HepG2 (cell line): Measurements from ENCODE around the gene ADGRV1. TPM values are rescaled to one million over a fixed set of nuclear protein-coding genes. Genes with fewer than 3 reads are reported as not detected.

Experiments
- ATAC-seq: fragments of 200-7000 bp; cut with Tn5 transposase; 3 replicates; pipeline ENCODE4 v1.9.1; 2020; ENCODE audit warnings: mild to moderate bottlenecking, moderate library complexity
- BruUV-seq: library from RNA; stranded (reverse); fragments of 400-500 nt; replicated peaks from 2 replicates; lab custom pipeline; 2021; lab: Mats Ljungman, UMichigan
- CTCF ChIA-PET: fragments of 300-600 bp; formaldehyde crosslinking; extraction: SDS; loops from one replicate; lab custom pipeline; 2021; ENCODE audit warnings: low total read pairs, inconsistent platforms, low intra/inter-chr PET ratio; lab: Yijun Ruan, JAX
- POLR2A ChIA-PET: fragments of 350-600 bp; sonication (Branson Sonifier 250); formaldehyde crosslinking; loops from one replicate; lab custom pipeline; 2020; ENCODE audit warnings: antibody characterized with exemption, inconsistent platforms; lab: Yijun Ruan, JAX
- DNase-seq: peaks from one replicate; pipeline ENCODE4 v3.0.0-alpha.2; 2015; ENCODE audit warnings: low spot score
- FAIRE-seq: peaks from 3 replicates; lab custom pipeline; 2011; peaks lifted over from hg19 to GRCh38; lab: Jason Lieb, UNC
- H2AFZ ChIP-seq: one replicate; pipeline ENCODE4 v1.6.1; 2011; ENCODE audit warnings: low read length, inconsistent platforms
- H3K27ac ChIP-seq: fragments of 300-600 bp; 3 replicates; pipeline ENCODE4 v1.8.0; 2011; ENCODE audit warnings: mixed run types, mild to moderate bottlenecking, mixed read lengths, low read length, inconsistent platforms; ENCODE audit not compliant: insufficient read depth; ENCODE audit errors: extremely low read length
- H3K27me3 ChIP-seq, 2 experiments: fragments of 200-600 bp in 1 of 2; 2 replicates in 1 of 2; 3 replicates in 1 of 2; pipeline versions ENCODE4 v1.6.0 to v1.8.0; 2011; ENCODE audit warnings: low read length in 2 of 2, mild to moderate bottlenecking in 2 of 2, moderate library complexity in 2 of 2, inconsistent platforms in 1 of 2; ENCODE audit not compliant: insufficient read depth in 2 of 2, control insufficient read depth in 1 of 2
- H3K36me3 ChIP-seq, 2 experiments: fragments of 200-600 bp in 1 of 2; replicated peaks in 1 of 2; 2 replicates in 1 of 2; 3 replicates in 1 of 2; pipeline versions ENCODE4 v1.5.1 to v1.8.0; 2011; ENCODE audit warnings: low read length in 2 of 2, inconsistent platforms in 1 of 2; ENCODE audit not compliant: insufficient read depth in 2 of 2, control insufficient read depth in 1 of 2
- H3K4me1 ChIP-seq: 2 replicates; pipeline ENCODE4 v1.5.1; 2012; ENCODE audit warnings: low read length, inconsistent platforms; ENCODE audit not compliant: insufficient read depth
- H3K4me2 ChIP-seq: 2 replicates; pipeline ENCODE4 v1.6.0; 2011; ENCODE audit warnings: low read depth, low read length, inconsistent platforms
- H3K4me3 ChIP-seq, 3 experiments: fragments of 200-600 bp in 1 of 3; sonication (generic), shearing (Covaris generic) in 1 of 3; replicated peaks in 1 of 3; 2 replicates each; pipeline ENCODE4 v1.5.1; 2011 to 2016; ENCODE audit warnings: low read length in 3 of 3, inconsistent platforms in 2 of 3, low read depth in 2 of 3, mild to moderate bottlenecking in 2 of 3, control low read depth in 1 of 3, mixed read lengths in 1 of 3; ENCODE audit not compliant: insufficient read depth in 1 of 3
- H3K79me2 ChIP-seq: one replicate; pipeline ENCODE4 v1.6.1; 2011; ENCODE audit warnings: low read length, inconsistent platforms; ENCODE audit not compliant: insufficient read depth
- H3K9ac ChIP-seq: 2 replicates; pipeline ENCODE4 v1.6.0; 2011; ENCODE audit warnings: mild to moderate bottlenecking, low read depth, low read length, inconsistent platforms; ENCODE audit not compliant: insufficient read depth
- H3K9me3 ChIP-seq: 2 replicates; pipeline ENCODE4 v1.5.1; 2012; ENCODE audit warnings: mild to moderate bottlenecking, low read length
- H4K20me1 ChIP-seq: 2 replicates; pipeline ENCODE4 v1.6.0; 2011; ENCODE audit warnings: inconsistent platforms, mild to moderate bottlenecking, low read length, moderate library complexity; ENCODE audit not compliant: insufficient read depth
- DR1 ChIP-seq: sonication (generic); formaldehyde crosslinking; IDR thresholded peaks from 2 replicates; pipeline ENCODE4 v1.8.0; 2021; ENCODE audit warnings: mild to moderate bottlenecking, missing genetic modification reagents, inconsistent platforms
- EEA1 ChIP-seq: sonication (generic); formaldehyde crosslinking; IDR thresholded peaks from 2 replicates; pipeline ENCODE4 v1.5.1; 2020; ENCODE audit warnings: mild to moderate bottlenecking, missing genetic modification reagents, borderline replicate concordance
- KDM5A ChIP-seq: fragments of 200-600 bp; sonication (generic); IDR thresholded peaks from 2 replicates; pipeline ENCODE4 v1.7.0; 2018; ENCODE audit warnings: antibody characterized with exemption, mild to moderate bottlenecking, low read length, borderline replicate concordance
- NFYC ChIP-seq: IDR thresholded peaks from 2 replicates; pipeline ENCODE4 v1.6.1; 2016; ENCODE audit warnings: missing genetic modification reagents, missing compliant biosample characterization
- YY1 ChIP-seq: IDR thresholded peaks from 2 replicates; pipeline ENCODE4 v1.6.1; 2011; ENCODE audit warnings: low read length, low read depth, moderate library complexity, mild to moderate bottlenecking; ENCODE audit not compliant: insufficient read depth, insufficient replicate concordance
- ZHX1 ChIP-seq: sonication (generic); formaldehyde crosslinking; IDR thresholded peaks from 2 replicates; pipeline ENCODE4 v1.8.1; 2022; ENCODE audit warnings: low read depth, mild to moderate bottlenecking, missing genetic modification reagents
- ZNF652 ChIP-seq: IDR thresholded peaks from 2 replicates; pipeline ENCODE4 v1.6.1; 2016; ENCODE audit warnings: low read depth, borderline replicate concordance
- WGBS: methylation state at CpG from one replicate; pipeline ENCODE4 v1.1.6; 2017; ENCODE audit warnings: low lambda C conversion rate; 5-methylcytosine and 5-hydroxymethylcytosine counted together
- in situ Hi-C: cut with HindIII; loops from 2 replicates; pipeline ENCODE4 v1.10.0; 2017; ENCODE audit warnings: low pct_unique_long_range_greater_than_20kb; ENCODE audit not compliant: extremely low pct_ligation_motif_present
- intact Hi-C: fragments of 100-400 bp; cut with micrococcal nuclease; formaldehyde crosslinking; loops from one replicate; pipeline ENCODE4 v1.10.0; 2022; ENCODE audit not compliant: unreplicated experiment
- polyA plus RNA-seq, 8 experiments: library from polyadenylated mRNA; depleted of rRNA in 3 of 8; stranded (reverse) in 7 of 8; unstranded in 1 of 8; fragments of >200 nt; fragmentation: Illumina TruSeq in 4 of 8; extraction: Trizol in 4 of 8; gene quantifications; 2 replicates each; pipeline versions ENCODE4 v1.2.1 to v1.2.3, GENCODE V29; 2011 to 2016; ENCODE audit warnings: low read depth in 4 of 8, missing spikeins in 1 of 8, mixed read lengths in 1 of 8; ENCODE audit not compliant: insufficient read depth in 1 of 8
- total RNA-seq, 5 experiments: library from RNA; depleted of rRNA; stranded (reverse); fragments of >200 nt; fragmentation: Illumina TruSeq; extraction: Trizol; gene quantifications; 2 replicates each; pipeline ENCODE4 v1.2.3, GENCODE V29; 2016; ENCODE audit warnings: low read depth in 1 of 5

Gene ADGRV1
- total and polyA plus RNA-seq, 2 of the 13 experiments (the other 11 are each of a cell fraction or from before 2014, with no cell fraction given), result 1.7 to 3.9 TPM

DNA sequence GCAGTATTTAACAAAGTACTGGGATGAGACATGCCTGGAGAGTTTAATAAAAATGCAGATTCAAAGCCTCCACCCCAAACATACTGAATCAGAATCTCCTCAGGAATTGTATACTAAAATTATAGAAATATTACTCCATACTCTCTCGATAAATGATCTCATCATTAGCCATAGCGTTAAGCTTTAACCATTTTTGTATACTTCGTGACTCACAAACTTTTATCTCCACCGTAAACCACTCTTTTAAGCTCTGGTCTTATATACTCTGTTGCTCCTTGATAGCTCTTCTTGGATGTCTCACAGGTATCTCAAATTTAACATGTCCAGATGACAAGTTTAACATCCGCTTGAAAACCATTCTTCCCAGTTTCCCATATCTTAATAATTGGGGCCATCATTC lies 327.8 kb downstream of the ADGRV1 start:
- in situ Hi-C loops, result no loop called here
- BruUV-seq, result no TSS peak
- Histone ChIP-seq H3K36me3 (no peaks in the 10 kb centered on the region), H3K27me3 (no peaks in the 10 kb centered on the region), H3K9me3 (no peaks in the 10 kb centered on the region), H3K4me3 (no peak overlapping the region), H4K20me1 (no peaks in the 10 kb centered on the region), H2AFZ (no peak overlapping the region), H3K9ac (no peak overlapping the region), H3K4me1 (peaks cover 30% of the 10 kb centered on the region), H3K27ac (no peak overlapping the region), H3K79me2 (no peaks in the 10 kb centered on the region), H3K4me2 (no peak overlapping the region)
- TF ChIP-seq ZHX1 (CRISPR knock-in tag) (no peak), NFYC (no peak), YY1 (no peak), DR1 (CRISPR knock-in tag) (no peak), ZNF652 (CRISPR knock-in tag) (no peak), EEA1 (CRISPR knock-in tag) (no peak), KDM5A (no peak)
- POLR2A ChIA-PET, result no interaction called here
- WGBS, result 94% methylated on average over 5 of the region's 5 CpGs
- DNase-seq (no peak), ATAC-seq (no peak), FAIRE-seq (no peak)
- CTCF ChIA-PET, result no interaction called here
- intact Hi-C loops, result no loop called here
